Activated T-helper 1 cell treated with anti-CD3 and anti-CD28 coated beads, Interleukin-12 subunit alpha, Interleukin-12 subunit beta, Interleukin-2, Interleukin-4 antibody, amounts not matched to agents 30 ng/mL and 10 ng/mL and 1 ng/mL, durations not matched to agents 14 hours and 24 hours and 36 hours (primary cell): ENCODE data around the gene KIAA1614. TPM values are rescaled to one million over a fixed set of nuclear protein-coding genes. Genes with fewer than 3 reads are reported as not detected.
"Not testable (repeated sequence)": the region's sequence is repeated elsewhere in the genome, so short reads cannot be mapped to it uniquely, and the experiment has no call there.

Source experiments
- DNase-seq: peaks from one replicate; pipeline ENCODE4 v3.0.0; 2021; ENCODE audit warnings: low spot score
- H3K27ac Mint-ChIP-seq: one replicate; pipeline ENCODE4 v1.8.0; 2021; ENCODE audit warnings: mild to moderate bottlenecking, mixed read lengths
- H3K27me3 Mint-ChIP-seq: one replicate; pipeline ENCODE4 v1.8.0; 2022; ENCODE audit warnings: mild to moderate bottlenecking, moderate library complexity, mixed read lengths; ENCODE audit not compliant: insufficient read depth
- H3K36me3 Mint-ChIP-seq: one replicate; pipeline ENCODE4 v1.8.0; 2021; ENCODE audit warnings: low read depth, mixed read lengths
- H3K4me1 Mint-ChIP-seq: one replicate; pipeline ENCODE4 v1.8.0; 2021; ENCODE audit warnings: low read depth, mixed read lengths
- H3K4me3 Mint-ChIP-seq: one replicate; pipeline ENCODE4 v1.8.0; 2021; ENCODE audit warnings: mild to moderate bottlenecking, moderate library complexity, mixed read lengths
- H3K9me3 Mint-ChIP-seq: one replicate; pipeline ENCODE4 v1.8.0; 2021; ENCODE audit warnings: mixed read lengths
- intact Hi-C: fragments of 100-400 bp; cut with micrococcal nuclease; formaldehyde crosslinking; loops from one replicate; pipeline ENCODE4 v1.15.1; 2024
- total RNA-seq: library from RNA; stranded (reverse); gene quantifications from 2 replicates; pipeline ENCODE4 v1.2.3, GENCODE V29; 2022

The KIAA1614 gene
- total RNA-seq, 1 donor from 2014 or later = 0.16 TPM

DNA sequence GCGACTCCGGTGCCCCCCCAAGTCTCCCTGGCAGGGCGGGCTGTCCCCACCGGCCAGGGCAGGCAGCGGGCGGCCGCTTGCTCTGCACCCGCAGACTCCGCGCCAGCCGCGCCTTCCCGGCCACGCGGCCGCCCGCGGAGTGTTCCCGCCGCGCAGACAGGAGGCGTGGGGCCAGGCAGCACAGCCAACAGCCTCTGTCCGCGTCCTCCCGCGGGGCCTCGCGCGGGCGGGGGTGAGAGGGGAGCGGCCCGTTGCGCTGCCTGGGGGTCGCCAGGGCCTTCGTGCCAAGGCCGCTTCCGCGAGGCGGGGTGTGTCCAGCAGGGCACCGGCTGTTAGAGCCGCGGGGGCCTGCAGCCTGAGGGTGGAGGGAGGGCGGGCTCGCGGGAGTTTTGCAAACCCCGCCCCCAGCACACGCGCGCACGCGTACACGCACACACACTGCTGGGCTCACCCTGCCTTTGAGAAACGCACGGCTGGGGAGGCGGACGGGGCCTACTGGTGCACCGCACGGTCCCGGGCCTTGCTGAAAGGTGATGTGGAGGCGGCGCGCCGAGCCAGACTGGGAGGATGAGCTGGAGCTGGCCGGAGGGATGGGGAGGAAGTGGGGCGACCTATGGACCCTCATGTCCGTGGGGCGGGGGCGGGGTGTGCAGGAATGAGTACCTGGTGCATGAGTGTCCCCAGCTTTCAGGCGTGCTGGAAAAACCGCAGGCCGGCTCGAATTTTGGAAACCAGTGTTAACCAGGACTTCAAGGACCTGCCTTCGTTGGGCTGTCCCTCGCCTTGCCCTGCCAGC is 41.5 kb downstream of the KIAA1614 start:
- intact Hi-C loops = loop anchor here (2.0 to 5.0 kb wide), 2 partner anchors 27 to 188 kb away; no protein-coding TSS in a partner anchor
- Mint-ChIP-seq H3K4me3 (peak overlapping the region; percentile 33), H3K36me3 (peaks cover 15% of the 10 kb centered on the region), H3K27ac (no peak overlapping the region), H3K27me3 (peaks cover 2% of the 10 kb centered on the region), H3K9me3 (no peaks in the 10 kb centered on the region), H3K4me1 (no peaks in the 10 kb centered on the region)
- DNase-seq = peak; percentile 49

DNA sequence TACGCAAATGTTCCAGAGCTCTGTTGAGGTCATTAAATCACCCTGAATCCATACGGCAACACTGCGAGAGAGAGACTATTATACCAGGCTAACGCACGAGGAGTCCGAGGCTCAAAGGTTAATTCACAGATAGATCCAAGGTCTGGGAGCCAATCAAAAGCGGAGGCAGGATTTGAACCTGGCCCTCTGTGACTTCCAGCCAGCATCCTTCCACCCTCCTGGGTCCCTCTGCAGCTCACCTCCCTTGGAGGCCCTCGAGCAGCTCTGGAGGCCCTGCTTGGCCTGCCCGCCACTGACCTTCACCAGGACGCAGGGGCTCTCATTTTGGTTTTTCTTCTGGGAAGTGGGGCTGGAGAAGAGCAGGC is 42.1 kb downstream of the KIAA1614 start:
- H3K4me1 Mint-ChIP-seq = no peaks in the 10 kb centered on the region
- intact Hi-C loops = loop anchor here (2.0 to 5.0 kb wide), 2 partner anchors 26 to 188 kb away; no protein-coding TSS in a partner anchor
- H3K4me3 Mint-ChIP-seq = peak overlapping the region; percentile 33
- peaks cover 2% of the 10 kb centered on the region for H3K27me3 Mint-ChIP-seq
- no peak overlapping the region for H3K27ac Mint-ChIP-seq
- H3K9me3 Mint-ChIP-seq = no peaks in the 10 kb centered on the region
- H3K36me3 Mint-ChIP-seq = peaks cover 14% of the 10 kb centered on the region
- no peak for DNase-seq

GRCh38 chr1:180956028-180956640 is 43.4 kb downstream of the KIAA1614 start:
- peaks cover 2% of the 10 kb centered on the region for H3K27me3 Mint-ChIP-seq
- intact Hi-C loops = no loop called here
- DNase-seq = no peak
- H3K27ac Mint-ChIP-seq = no peak overlapping the region
- H3K36me3 Mint-ChIP-seq = peaks cover 15% of the 10 kb centered on the region
- no peaks in the 10 kb centered on the region for H3K4me1 Mint-ChIP-seq
- H3K9me3 Mint-ChIP-seq = no peaks in the 10 kb centered on the region
- H3K4me3 Mint-ChIP-seq = no peak overlapping the region

- H3K9me3 Mint-ChIP-seq, intact Hi-C loops: not testable (repeated sequence)
Measured at GRCh38 chr1:180959620-180960019, 46.9 kb downstream of the KIAA1614 start.

DNA sequence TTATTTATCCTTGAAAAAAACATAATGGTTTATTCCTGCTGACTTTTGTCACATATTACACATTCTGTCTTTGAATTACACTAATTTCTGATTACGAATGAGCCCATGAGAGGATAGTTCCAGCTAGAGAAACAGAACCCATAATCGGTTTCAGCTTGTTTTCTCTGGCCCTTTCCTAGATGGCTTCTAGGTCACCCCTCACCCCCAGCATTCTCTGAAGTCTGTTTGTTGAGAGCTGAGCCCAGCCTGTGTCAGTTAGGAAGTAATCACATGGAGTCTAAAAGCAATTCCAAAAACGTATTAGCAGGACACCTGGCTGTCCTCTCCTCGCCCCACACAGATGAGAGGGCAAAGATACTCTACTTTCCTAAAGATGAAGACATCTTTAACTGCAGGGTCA is 48.9 kb downstream of the KIAA1614 start:
- intact Hi-C loops = no loop called here
- peaks cover 28% of the 10 kb centered on the region for H3K36me3 Mint-ChIP-seq
- no peaks in the 10 kb centered on the region for H3K27me3 Mint-ChIP-seq
- H3K4me1 Mint-ChIP-seq = peaks cover 6% of the 10 kb centered on the region
- H3K4me3 Mint-ChIP-seq = no peak overlapping the region
- H3K27ac Mint-ChIP-seq = no peak overlapping the region
- DNase-seq = no peak
- no peaks in the 10 kb centered on the region for H3K9me3 Mint-ChIP-seq

More at GRCh38 chr1:180959620-180960019, 46.9 kb downstream of the KIAA1614 start:
- H3K27me3 Mint-ChIP-seq, DNase-seq, H3K4me3 Mint-ChIP-seq, H3K4me1 Mint-ChIP-seq, H3K27ac Mint-ChIP-seq: not testable (repeated sequence)
- H3K36me3 Mint-ChIP-seq = peaks cover 19% of the 10 kb centered on the region

DNA sequence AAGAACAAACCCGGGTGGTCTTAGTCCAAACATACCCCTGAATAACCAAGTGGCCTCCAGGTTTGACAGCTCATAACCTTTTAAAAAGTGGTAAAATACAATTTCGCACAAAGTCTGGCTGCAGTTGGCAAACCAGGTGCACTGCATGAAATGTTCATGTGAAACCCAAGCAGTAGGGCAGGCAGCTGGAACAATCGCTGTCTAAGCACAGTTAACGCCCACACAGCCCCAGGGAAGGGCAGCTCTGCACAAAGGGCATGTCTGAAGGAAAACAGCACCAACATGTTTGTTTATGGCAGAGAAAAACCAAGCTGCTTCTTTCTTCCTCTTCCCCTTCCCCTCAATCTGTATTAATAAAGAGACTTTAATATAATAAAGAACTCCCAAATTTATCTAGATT is 49.5 kb downstream of the KIAA1614 start:
- no peak for DNase-seq
- H3K4me3 Mint-ChIP-seq = no peak overlapping the region
- no peaks in the 10 kb centered on the region for H3K9me3 Mint-ChIP-seq
- H3K27ac Mint-ChIP-seq = no peak overlapping the region
- H3K36me3 Mint-ChIP-seq = peaks cover 28% of the 10 kb centered on the region
- intact Hi-C loops = no loop called here
- H3K4me1 Mint-ChIP-seq = peaks cover 10% of the 10 kb centered on the region
- H3K27me3 Mint-ChIP-seq = no peaks in the 10 kb centered on the region

GRCh38 chr1:180964056-180964455 is 51.4 kb downstream of the KIAA1614 start:
- H3K9me3 Mint-ChIP-seq = no peaks in the 10 kb centered on the region
- intact Hi-C loops = no loop called here
- H3K36me3 Mint-ChIP-seq = peaks cover 31% of the 10 kb centered on the region
- no peaks in the 10 kb centered on the region for H3K27me3 Mint-ChIP-seq
- no peak overlapping the region for H3K27ac Mint-ChIP-seq
- H3K4me3 Mint-ChIP-seq = no peak overlapping the region
- peaks cover 10% of the 10 kb centered on the region for H3K4me1 Mint-ChIP-seq
- no peak for DNase-seq

- Mint-ChIP-seq H3K9me3 (no peaks in the 10 kb centered on the region), H3K27me3 (no peaks in the 10 kb centered on the region), H3K27ac (no peak overlapping the region), H3K36me3 (peaks cover 35% of the 10 kb centered on the region), H3K4me3 (no peak overlapping the region), H3K4me1 (peaks cover 10% of the 10 kb centered on the region)
- intact Hi-C loops = no loop called here
- DNase-seq = no peak
Measured at GRCh38 chr1:180964595-180964994, 51.9 kb downstream of the KIAA1614 start.

GRCh38 chr1:180966312-180966711 is 53.6 kb downstream of the KIAA1614 start:
- Mint-ChIP-seq H3K36me3 (peaks cover 36% of the 10 kb centered on the region), H3K27me3 (no peaks in the 10 kb centered on the region), H3K4me3 (no peak overlapping the region), H3K27ac (no peak overlapping the region), H3K9me3 (no peaks in the 10 kb centered on the region), H3K4me1 (peaks cover 15% of the 10 kb centered on the region)
- no peak for DNase-seq
- intact Hi-C loops = no loop called here

DNA sequence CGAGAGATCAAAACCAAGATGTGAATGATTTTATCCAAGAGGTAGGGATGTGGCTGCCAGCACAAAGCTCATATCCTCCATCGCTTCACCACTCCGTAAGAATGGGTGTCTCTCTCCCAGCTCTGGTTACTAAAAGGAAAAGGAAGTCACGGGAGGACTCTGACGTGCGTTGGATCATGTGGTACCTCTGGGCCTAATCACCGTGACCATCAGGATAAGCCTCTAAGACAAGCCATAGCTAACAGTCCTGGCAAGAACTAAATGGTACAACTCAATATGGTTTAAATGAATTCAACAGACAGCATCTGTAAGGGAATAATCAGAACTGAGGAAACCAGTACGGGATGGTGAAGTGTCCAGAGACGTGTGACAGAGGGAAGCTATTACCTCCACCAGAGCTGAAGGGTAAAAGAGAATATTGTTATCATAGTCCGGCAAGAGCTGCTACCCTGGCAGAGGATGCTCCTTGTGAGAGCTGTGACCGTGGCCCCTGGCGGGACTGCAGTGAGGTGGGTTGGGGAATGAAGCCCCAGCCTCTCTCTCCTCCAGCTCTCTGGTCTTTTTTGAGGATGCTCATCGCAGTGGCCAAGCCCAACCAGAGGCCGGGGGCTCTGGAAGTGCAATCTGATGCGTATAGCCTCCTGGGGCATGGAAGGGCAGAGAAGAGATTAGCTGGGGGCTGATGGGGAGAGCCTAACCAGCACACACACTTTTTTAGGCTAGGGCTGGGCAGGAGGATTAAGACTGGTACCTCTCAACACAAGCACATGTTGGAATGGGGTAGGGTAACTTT is 54.2 kb downstream of the KIAA1614 start:
- no peak for DNase-seq
- Mint-ChIP-seq H3K4me3 (no peak overlapping the region), H3K36me3 (peaks cover 41% of the 10 kb centered on the region), H3K4me1 (peaks cover 15% of the 10 kb centered on the region), H3K27me3 (no peaks in the 10 kb centered on the region), H3K9me3 (no peaks in the 10 kb centered on the region), H3K27ac (no peak overlapping the region)
- intact Hi-C loops = no loop called here

- Mint-ChIP-seq H3K36me3 (peaks cover 42% of the 10 kb centered on the region), H3K4me1 (peaks cover 15% of the 10 kb centered on the region), H3K9me3 (no peaks in the 10 kb centered on the region), H3K27me3 (no peaks in the 10 kb centered on the region), H3K4me3 (no peak overlapping the region), H3K27ac (no peak overlapping the region)
- intact Hi-C loops = no loop called here
- no peak for DNase-seq
Measured at GRCh38 chr1:180967558-180967957, 54.9 kb downstream of the KIAA1614 start.

DNA sequence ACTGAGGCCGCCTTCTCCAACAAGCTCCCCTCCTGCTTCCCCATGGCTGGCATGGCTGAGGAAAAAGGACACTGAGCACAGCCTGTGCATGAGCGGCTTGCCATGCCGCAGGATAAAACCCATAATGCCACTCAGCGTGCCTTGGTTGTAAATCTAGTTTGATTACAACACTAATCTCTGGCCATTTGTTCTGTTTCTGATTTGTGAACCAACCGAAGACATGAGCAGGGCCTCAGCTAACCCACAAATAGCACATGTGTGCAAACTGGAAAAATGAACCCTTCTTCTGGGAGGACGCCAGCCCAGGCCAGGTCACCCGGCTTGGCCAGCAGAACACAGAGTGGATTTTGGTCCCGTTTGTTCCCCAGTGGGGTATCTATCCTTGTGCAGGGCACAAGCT is 56.1 kb downstream of the KIAA1614 start:
- H3K4me3 Mint-ChIP-seq, H3K9me3 Mint-ChIP-seq, H3K27ac Mint-ChIP-seq, intact Hi-C loops, DNase-seq, H3K27me3 Mint-ChIP-seq: not testable (repeated sequence)
- H3K4me1 Mint-ChIP-seq = peaks cover 15% of the 10 kb centered on the region
- peaks cover 52% of the 10 kb centered on the region for H3K36me3 Mint-ChIP-seq

DNA sequence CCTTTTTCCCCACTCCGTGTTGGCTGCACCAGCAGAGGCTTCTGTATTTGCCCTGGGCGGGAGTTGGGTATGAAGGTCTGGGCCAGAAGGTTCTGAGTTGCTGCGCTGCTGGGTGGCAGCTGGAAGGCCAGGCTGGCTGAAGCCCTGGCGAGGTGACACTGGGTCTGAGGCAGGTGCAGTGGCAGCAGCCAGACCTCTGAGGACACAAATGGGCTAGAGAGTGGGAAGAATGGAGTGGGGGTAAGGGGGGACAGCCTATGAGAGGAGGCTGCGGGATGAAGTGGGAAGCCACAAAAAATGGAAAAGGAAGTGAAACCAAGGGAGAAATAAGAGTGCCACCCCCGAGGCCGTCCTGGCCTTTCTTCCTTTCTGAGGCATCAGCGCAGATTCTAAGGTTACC is 56.7 kb downstream of the KIAA1614 start:
- H3K36me3 Mint-ChIP-seq = peaks cover 54% of the 10 kb centered on the region
- H3K4me1 Mint-ChIP-seq = peaks cover 15% of the 10 kb centered on the region
- H3K27ac Mint-ChIP-seq = no peak overlapping the region
- no peaks in the 10 kb centered on the region for H3K27me3 Mint-ChIP-seq
- no peaks in the 10 kb centered on the region for H3K9me3 Mint-ChIP-seq
- no peak for DNase-seq
- H3K4me3 Mint-ChIP-seq = no peak overlapping the region
- intact Hi-C loops = no loop called here
